Dendritic cell treated with granulocyte-macrophage colony-stimulating factor and Interleukin-4, amounts not matched to agents 40 ng/mL and 50 ng/mL, for 4 days (primary cell): ENCODE data around the gene CFAP74.

Experiments used
- H3K27ac Mint-ChIP-seq: one replicate; pipeline ENCODE4 v1.8.0; 2022; ENCODE audit warnings: mild to moderate bottlenecking, mixed read lengths
- H3K27me3 Mint-ChIP-seq: one replicate; pipeline ENCODE4 v1.8.0; 2022; ENCODE audit warnings: mild to moderate bottlenecking, mixed read lengths
- H3K36me3 Mint-ChIP-seq: one replicate; pipeline ENCODE4 v1.8.0; 2022; ENCODE audit warnings: low read depth, mixed read lengths
- H3K4me1 Mint-ChIP-seq: one replicate; pipeline ENCODE4 v1.8.0; 2022; ENCODE audit warnings: low read depth, mixed read lengths
- H3K4me3 Mint-ChIP-seq: one replicate; pipeline ENCODE4 v1.8.0; 2022; ENCODE audit warnings: mild to moderate bottlenecking, moderate library complexity, mixed read lengths
- H3K9me3 Mint-ChIP-seq: one replicate; pipeline ENCODE4 v1.8.0; 2022; ENCODE audit warnings: mixed read lengths
- intact Hi-C: fragments of 100-400 bp; cut with micrococcal nuclease; formaldehyde crosslinking; loops from one replicate; pipeline ENCODE4 v1.15.0; 2022

CFAP74 gene

DNA sequence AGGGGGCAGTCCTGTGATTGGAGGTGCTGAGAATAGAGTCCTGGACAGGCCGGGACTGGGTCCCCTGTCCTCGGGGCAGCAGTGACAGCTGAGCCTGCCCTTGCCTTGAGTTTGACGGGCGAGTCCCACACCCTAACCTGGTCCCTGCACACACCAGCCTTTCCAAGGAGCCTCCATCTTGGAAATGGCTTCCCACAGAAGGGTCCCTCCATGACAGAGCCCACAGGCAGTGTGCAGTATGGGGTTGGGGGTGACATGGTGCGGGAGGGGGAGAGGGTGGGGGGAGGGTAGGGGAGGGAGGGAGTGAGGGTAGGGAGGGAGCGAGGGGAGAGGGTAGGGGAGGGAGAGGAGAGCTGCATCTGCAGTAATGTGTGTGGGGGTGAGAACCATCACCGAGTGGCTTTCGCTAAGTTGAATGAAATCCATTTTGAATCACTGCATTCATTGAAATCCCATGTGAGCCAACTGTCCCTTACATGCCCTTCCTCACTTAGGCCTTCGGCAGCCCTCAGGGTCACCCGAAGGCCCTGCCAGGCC is 74.4 kb downstream of the CFAP74 start:
- peaks cover 22% of the 10 kb centered on the region for H3K27me3 Mint-ChIP-seq
- H3K27ac Mint-ChIP-seq: no peak overlapping the region
- H3K4me3 Mint-ChIP-seq: no peak overlapping the region
- H3K4me1 Mint-ChIP-seq: no peaks in the 10 kb centered on the region
- no peaks in the 10 kb centered on the region for H3K9me3 Mint-ChIP-seq
- H3K36me3 Mint-ChIP-seq: no peaks in the 10 kb centered on the region
- intact Hi-C loops: no loop called here

DNA sequence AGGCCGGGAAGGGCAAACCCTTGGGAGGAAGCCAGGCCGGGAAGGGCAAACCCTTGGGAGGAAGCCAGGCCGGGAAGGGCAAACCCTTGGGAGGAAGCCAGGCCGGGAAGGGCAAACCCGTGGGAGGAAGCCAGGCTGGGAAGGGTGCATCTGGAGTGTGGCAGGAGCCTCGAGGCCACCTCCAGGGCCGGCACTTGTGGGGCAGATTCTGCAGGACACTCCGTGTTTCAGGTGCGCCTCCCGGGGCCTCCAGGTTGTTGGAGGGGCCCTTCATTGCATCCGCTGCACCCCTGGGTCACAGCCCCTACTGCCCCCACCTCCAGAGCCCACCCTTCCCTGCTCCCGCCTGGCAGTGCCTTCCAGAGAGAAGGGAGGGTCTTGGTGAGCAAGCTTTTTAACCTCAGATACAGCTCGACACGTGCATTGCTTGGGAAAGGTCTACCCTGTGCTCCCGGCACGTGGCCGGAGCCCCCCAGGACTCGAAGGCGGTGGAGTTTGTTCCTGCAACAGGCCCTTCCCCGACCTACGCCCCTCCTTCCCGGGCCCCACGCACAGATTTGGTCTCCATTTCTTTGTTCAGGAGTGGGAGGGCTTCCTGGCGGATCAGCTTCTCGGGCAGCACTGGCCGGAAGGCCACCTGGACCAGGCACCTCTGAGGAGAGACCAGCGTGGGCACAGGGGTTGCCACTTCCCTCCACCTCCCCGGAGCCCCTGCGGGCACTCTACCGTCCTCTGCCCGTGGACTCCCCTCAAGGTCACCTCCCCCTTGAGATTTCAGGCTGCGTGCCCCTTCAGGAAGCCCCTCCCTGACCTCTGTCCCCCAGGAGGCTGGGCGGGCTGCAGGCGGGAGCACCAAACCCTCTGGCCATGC is 75.1 kb downstream of the CFAP74 start:
- no peaks in the 10 kb centered on the region for H3K9me3 Mint-ChIP-seq
- no peaks in the 10 kb centered on the region for H3K36me3 Mint-ChIP-seq
- H3K4me1 Mint-ChIP-seq: no peaks in the 10 kb centered on the region
- peaks cover 23% of the 10 kb centered on the region for H3K27me3 Mint-ChIP-seq
- intact Hi-C loops: no loop called here
- H3K27ac Mint-ChIP-seq: no peak overlapping the region
- no peak overlapping the region for H3K4me3 Mint-ChIP-seq

- no peak overlapping the region for H3K4me3 Mint-ChIP-seq
- no peaks in the 10 kb centered on the region for H3K4me1 Mint-ChIP-seq
- no peaks in the 10 kb centered on the region for H3K36me3 Mint-ChIP-seq
- intact Hi-C loops: no loop called here
- H3K9me3 Mint-ChIP-seq: no peaks in the 10 kb centered on the region
- H3K27me3 Mint-ChIP-seq: peaks cover 25% of the 10 kb centered on the region
- no peak overlapping the region for H3K27ac Mint-ChIP-seq
Measured at GRCh38 chr1:1927751-1928150, 75.8 kb downstream of the CFAP74 start.

DNA sequence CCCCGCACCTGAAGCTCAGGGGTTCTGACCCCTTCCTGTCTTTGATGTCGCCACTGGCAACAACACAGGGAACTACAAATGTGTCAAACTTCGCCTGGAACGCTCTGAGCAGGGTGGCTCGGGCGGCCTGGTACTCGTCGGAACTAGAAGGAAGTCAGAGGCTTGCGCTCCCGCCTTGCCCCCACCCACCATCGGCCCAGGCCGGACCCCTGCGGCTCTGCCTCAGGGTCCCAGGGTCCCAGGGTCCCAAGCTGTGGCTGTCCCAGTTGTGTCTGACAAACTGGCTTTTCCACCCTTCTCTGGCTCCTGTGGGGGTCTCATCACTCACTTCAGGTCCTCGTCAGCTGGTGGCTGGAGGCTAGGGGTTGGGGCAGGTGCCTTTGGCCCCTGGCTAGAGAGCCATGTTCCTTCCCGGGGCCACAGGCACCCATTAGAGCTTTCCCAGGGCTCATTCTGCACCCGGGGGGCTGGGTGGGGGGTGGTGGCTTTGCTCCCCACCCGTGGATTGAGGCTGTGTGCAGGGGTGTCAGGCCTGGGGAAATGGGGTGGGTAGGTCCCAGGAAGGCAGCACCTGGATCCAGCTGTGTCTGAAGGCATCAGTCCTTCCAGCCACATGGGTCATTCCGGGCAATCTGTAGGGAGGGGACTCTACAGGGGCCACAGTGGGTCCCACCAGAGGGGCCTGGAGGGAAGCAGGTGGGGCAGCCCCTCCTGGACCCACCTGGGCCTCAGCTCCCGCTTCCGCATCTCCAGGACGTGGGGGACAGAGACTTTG is 76.5 kb downstream of the CFAP74 start:
- intact Hi-C loops: no loop called here
- Mint-ChIP-seq H3K27ac (no peak overlapping the region), H3K27me3 (peaks cover 25% of the 10 kb centered on the region), H3K9me3 (no peaks in the 10 kb centered on the region), H3K4me1 (no peaks in the 10 kb centered on the region), H3K36me3 (no peaks in the 10 kb centered on the region), H3K4me3 (no peak overlapping the region)

GRCh38 chr1:1926346-1926811 is 77.2 kb downstream of the CFAP74 start:
- Mint-ChIP-seq H3K27me3 (peaks cover 25% of the 10 kb centered on the region), H3K36me3 (no peaks in the 10 kb centered on the region), H3K4me1 (no peaks in the 10 kb centered on the region), H3K27ac (no peak overlapping the region), H3K4me3 (no peak overlapping the region), H3K9me3 (no peaks in the 10 kb centered on the region)
- intact Hi-C loops: no loop called here

DNA sequence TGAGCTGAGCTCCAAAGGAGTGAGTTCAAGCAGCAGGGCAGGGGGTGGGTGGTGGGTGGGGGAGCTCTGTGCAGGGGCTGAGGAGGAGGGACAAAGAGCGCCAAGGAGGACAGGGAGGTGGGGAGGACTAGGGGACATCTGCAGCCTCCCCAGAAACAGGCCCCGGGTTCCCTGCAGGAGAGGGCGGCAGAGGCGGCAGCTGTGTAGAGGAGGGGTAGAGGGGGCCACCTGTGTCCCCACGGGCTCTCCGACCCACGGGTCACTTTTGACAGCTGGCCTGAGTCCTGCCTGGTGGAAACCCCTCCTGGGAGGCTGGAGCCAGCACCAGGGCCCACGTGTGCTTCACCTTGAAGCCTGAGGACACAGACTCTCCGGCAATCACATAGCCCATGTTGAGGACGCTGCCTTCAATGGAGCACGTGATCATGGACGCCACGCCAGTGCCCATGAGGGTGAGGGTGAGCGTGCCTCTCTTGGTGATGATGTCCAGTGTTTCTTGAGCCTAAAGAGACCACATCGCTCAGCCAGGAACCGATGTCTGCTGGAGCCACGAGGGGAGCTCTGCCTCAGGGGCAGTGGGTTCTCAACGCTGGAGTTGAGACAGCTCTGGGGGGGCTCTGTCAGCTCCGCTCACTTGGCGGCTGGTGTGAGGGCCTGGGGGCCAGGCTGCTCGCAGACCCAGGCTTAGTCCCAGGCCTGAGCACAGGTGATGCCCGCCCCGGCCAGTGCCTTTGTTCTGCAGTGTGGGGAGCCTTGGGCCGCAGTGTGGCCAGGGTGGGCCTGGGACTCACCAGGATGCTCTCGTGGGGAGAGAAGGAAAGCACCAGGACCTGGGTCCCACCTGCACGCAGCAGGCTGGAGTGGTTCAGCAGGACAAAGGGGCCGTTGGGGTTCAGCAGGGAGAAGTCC is 77.9 kb downstream of the CFAP74 start:
- intact Hi-C loops: no loop called here
- Mint-ChIP-seq H3K9me3 (no peaks in the 10 kb centered on the region), H3K27ac (no peak overlapping the region)

GRCh38 chr1:1924849-1925248 is 78.7 kb downstream of the CFAP74 start:
- Mint-ChIP-seq H3K4me3 (no peak overlapping the region), H3K27me3 (peaks cover 25% of the 10 kb centered on the region), H3K4me1 (peaks cover under 1% of the 10 kb centered on the region), H3K36me3 (no peaks in the 10 kb centered on the region), H3K9me3 (no peaks in the 10 kb centered on the region), H3K27ac (no peak overlapping the region)
- intact Hi-C loops: no loop called here

More for the DNA sequence above, 77.9 kb downstream of the CFAP74 start:
- Mint-ChIP-seq H3K4me3 (no peak overlapping the region), H3K4me1 (no peaks in the 10 kb centered on the region), H3K36me3 (no peaks in the 10 kb centered on the region), H3K27me3 (peaks cover 25% of the 10 kb centered on the region)

DNA sequence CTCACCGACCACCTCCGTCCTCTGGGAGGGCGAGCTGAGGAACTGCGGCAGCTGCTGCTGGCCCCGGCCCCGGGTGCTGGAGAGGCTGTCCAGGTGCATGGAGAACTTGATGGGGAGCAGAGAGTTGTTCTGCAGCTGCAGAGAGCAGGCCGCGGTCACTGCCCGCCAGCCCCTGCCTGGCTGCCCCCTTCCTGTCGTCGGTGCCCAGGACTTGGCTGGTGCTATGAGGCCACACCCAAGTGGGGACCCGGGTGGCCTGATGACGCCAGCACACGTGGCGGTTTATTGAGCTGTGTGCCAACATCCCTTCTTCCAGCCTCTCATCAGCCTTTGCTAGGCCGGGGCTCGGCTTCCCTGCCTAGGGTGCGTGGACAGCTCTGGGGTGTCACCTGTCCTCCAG is 79.2 kb downstream of the CFAP74 start:
- intact Hi-C loops: no loop called here
- Mint-ChIP-seq H3K4me1 (peaks cover 5% of the 10 kb centered on the region), H3K4me3 (no peak overlapping the region), H3K27ac (no peak overlapping the region), H3K9me3 (no peaks in the 10 kb centered on the region), H3K27me3 (peaks cover 25% of the 10 kb centered on the region), H3K36me3 (no peaks in the 10 kb centered on the region)

DNA sequence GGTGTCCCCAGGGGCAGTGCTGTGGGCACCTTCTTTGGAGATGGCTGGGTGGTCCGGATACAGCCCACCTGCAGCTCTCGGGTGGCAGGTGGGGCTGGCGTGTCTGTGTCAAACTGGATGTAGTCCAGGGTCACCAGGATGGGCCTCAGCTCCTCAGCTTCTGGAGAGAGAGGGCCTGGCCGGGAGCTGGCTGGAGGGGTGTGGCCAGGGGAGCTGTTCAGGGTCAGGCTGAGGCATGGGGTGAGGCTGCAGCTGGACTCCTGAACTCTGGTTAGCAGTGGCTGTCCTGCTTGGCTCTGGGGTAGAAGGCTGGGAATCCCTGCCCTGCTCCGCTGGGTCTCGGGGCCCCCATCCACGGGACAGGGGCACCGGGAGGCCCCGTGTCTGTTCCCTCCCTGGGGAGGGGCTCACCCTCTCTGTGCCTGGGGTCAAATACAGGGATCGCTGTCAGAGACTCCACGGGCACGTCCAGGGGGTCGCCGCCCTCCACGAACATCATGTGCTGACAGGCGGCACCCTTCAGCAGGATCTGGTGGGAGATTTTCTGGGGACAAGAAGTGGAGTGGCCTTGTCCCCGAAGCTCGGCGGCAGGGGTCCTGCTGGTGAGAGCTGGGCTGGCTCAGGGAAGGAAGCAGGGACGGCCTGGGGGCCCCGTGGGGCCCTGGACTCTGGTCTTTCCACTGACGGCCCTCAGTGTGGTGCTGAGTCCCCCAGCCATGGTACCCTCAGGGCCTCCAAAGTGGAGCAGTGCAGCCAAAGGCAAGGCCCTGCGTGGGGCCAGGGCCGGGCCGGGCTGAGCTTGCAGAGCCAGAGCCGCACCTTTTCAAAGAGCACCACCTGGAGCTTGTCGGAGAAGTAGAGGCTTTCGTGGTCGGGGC is 80.4 kb downstream of the CFAP74 start:
- intact Hi-C loops: no loop called here
- Mint-ChIP-seq H3K4me1 (peaks cover 10% of the 10 kb centered on the region), H3K27me3 (peaks cover 22% of the 10 kb centered on the region), H3K27ac (no peak overlapping the region), H3K9me3 (no peaks in the 10 kb centered on the region), H3K4me3 (no peak overlapping the region), H3K36me3 (no peaks in the 10 kb centered on the region)

- no peaks in the 10 kb centered on the region for H3K36me3 Mint-ChIP-seq
- intact Hi-C loops: no loop called here
Measured at GRCh38 chr1:1922702-1922955, 81.0 kb downstream of the CFAP74 start.

GRCh38 chr1:1921901-1922701 is 81.5 kb downstream of the CFAP74 start:
- no peaks in the 10 kb centered on the region for H3K9me3 Mint-ChIP-seq
- H3K4me3 Mint-ChIP-seq: no peak overlapping the region
- H3K4me1 Mint-ChIP-seq: peaks cover 16% of the 10 kb centered on the region
- H3K27me3 Mint-ChIP-seq: peaks cover 27% of the 10 kb centered on the region
- intact Hi-C loops: no loop called here
- H3K27ac Mint-ChIP-seq: no peak overlapping the region
- H3K36me3 Mint-ChIP-seq: no peaks in the 10 kb centered on the region

More at GRCh38 chr1:1922702-1922955, 81.0 kb downstream of the CFAP74 start:
- H3K27me3 Mint-ChIP-seq: peaks cover 25% of the 10 kb centered on the region
- H3K9me3 Mint-ChIP-seq: no peaks in the 10 kb centered on the region
- H3K4me3 Mint-ChIP-seq: no peak overlapping the region
- H3K4me1 Mint-ChIP-seq: peaks cover 15% of the 10 kb centered on the region
- no peak overlapping the region for H3K27ac Mint-ChIP-seq

- H3K27me3 Mint-ChIP-seq: peaks cover 29% of the 10 kb centered on the region
- no peak overlapping the region for H3K4me3 Mint-ChIP-seq
- no peak overlapping the region for H3K27ac Mint-ChIP-seq
- H3K4me1 Mint-ChIP-seq: peaks cover 16% of the 10 kb centered on the region
- H3K9me3 Mint-ChIP-seq: no peaks in the 10 kb centered on the region
- intact Hi-C loops: no loop called here
- no peaks in the 10 kb centered on the region for H3K36me3 Mint-ChIP-seq
Measured at GRCh38 chr1:1921459-1921862, 82.1 kb downstream of the CFAP74 start.
